ENCODE results near the gene CDCP1. TPM values are rescaled to one million over a fixed set of nuclear protein-coding genes. Genes with fewer than 3 reads are reported as not detected.

The CDCP1 gene
- total RNA-seq, 5 donors from 2014 or later (not counting 1 experiment from before 2014, with no cell fraction given), result 0.36 to 1.7 (median 0.55) TPM

- CTCF ChIA-PET, result interaction anchor here in 1 of 2 donors (0.6 kb wide), 1 partner anchor 625 kb away, joined by 3 read pairs; no protein-coding TSS in a partner anchor
- Histone ChIP-seq H3K27me3 (replicated peaks in 1 of 2; ENCODE audit: control insufficient read depth in 2 of 2, extremely low read depth in 1 of 2, insufficient read depth in 2 of 2, low read length in 1 of 2) (peaks cover 0 to 53% of the 10 kb centered on the region in 2 experiments), H3K4me1 (ENCODE audit: control insufficient read depth in 1 of 2, extremely low read depth in 1 of 2, insufficient read depth in 2 of 2, low read length in 2 of 2) (peaks cover 11 to 33% of the 10 kb centered on the region in 2 experiments), H3K9me3 (no peaks in the 10 kb centered on the region), H3K36me3 (ENCODE audit: control insufficient read depth in 2 of 2, extremely low read depth in 1 of 2, insufficient read depth in 1 of 2, low read length in 1 of 2) (no peaks in the 10 kb centered on the region), H3K4me3 (ENCODE audit: control insufficient read depth in 1 of 2, extremely low read depth in 1 of 2, low read length in 1 of 2) (no peak overlapping the region), H3K27ac (ENCODE audit: low read length) (no peak overlapping the region)
- no peaks in the 10 kb centered on the region for H3K36me3 Mint-ChIP-seq
- H3K9me3 Mint-ChIP-seq, result no peaks in the 10 kb centered on the region
- peaks cover 31 to 37% (median 35%) of the 10 kb centered on the region in 3 donors for H3K4me1 Mint-ChIP-seq
- peaks cover 7 to 22% of the 10 kb centered on the region in 2 donors for H3K27me3 Mint-ChIP-seq
- POLR2A ChIA-PET, result no interaction called here
- H3K4me3 Mint-ChIP-seq, result peak overlapping the region in 2 of 3 donors; percentile 35 to 70
- DNase-seq (peak in 19 of 35 experiments; percentile 3 to 50 (median 22)), ATAC-seq (replicated peaks in 1 of 4) (peak in 2 of 4 experiments; percentile 17 to 48)
- peak overlapping the region in 1 of 2 donors; percentile 12 for H3K27ac Mint-ChIP-seq
- WGBS (ENCODE audit: insufficient coverage), result 40% methylated on average over 1 of the region's 3 CpGs
Measured at GRCh38 chr3:45034612-45035252, 111.4 kb downstream of the CDCP1 start.

- Mint-ChIP-seq H3K27ac (no peak overlapping the region), H3K4me3 (peak overlapping the region in 1 of 3 donors; percentile 70), H3K4me1 (peaks cover 31 to 37% (median 35%) of the 10 kb centered on the region in 3 donors), H3K27me3 (peaks cover 7 to 22% of the 10 kb centered on the region in 2 donors), H3K36me3 (no peaks in the 10 kb centered on the region), H3K9me3 (no peaks in the 10 kb centered on the region)
- no peaks in the 10 kb centered on the region for H3K9me3 ChIP-seq
- H3K36me3 ChIP-seq (ENCODE audit: control insufficient read depth in 2 of 2, extremely low read depth in 1 of 2, insufficient read depth in 1 of 2, low read length in 1 of 2), result no peaks in the 10 kb centered on the region
- H3K27ac ChIP-seq (ENCODE audit: low read length), result no peak overlapping the region
- peaks cover 0 to 56% of the 10 kb centered on the region in 2 experiments for H3K27me3 ChIP-seq (replicated peaks in 1 of 2; ENCODE audit: control insufficient read depth in 2 of 2, extremely low read depth in 1 of 2, insufficient read depth in 2 of 2, low read length in 1 of 2)
- CTCF ChIA-PET, result no interaction called here
- H3K4me3 ChIP-seq (ENCODE audit: control insufficient read depth in 1 of 2, extremely low read depth in 1 of 2, low read length in 1 of 2), result no peak overlapping the region
- POLR2A ChIA-PET, result interaction anchor here in 1 of 2 donors (0.6 kb wide), 1 partner anchor 39 kb away, joined by 3 read pairs; no protein-coding TSS in a partner anchor
- 100% methylated on average over 5 of the region's 6 CpGs for WGBS (ENCODE audit: insufficient coverage)
- DNase-seq (no peak), ATAC-seq (replicated peaks in 1 of 4) (no peak)
- H3K4me1 ChIP-seq (ENCODE audit: control insufficient read depth in 1 of 2, extremely low read depth in 1 of 2, insufficient read depth in 2 of 2, low read length in 2 of 2), result peaks cover 11 to 33% of the 10 kb centered on the region in 2 experiments
Measured at GRCh38 chr3:45033791-45034190, 112.4 kb downstream of the CDCP1 start.

Other genes with a start within 250 kb of the CDCP1 start
- gene ZDHHC3, start 170.2 kb downstream of the CDCP1 start, total RNA-seq, result 10 to 100 TPM; 38.8 to 53.9 (median 44.5) TPM
- 10 to 100 TPM; 27.7 to 44.3 (median 42.0) TPM for gene EXOSC7, start 170.1 kb downstream of the CDCP1 start, total RNA-seq
- gene CLEC3B, start 120.1 kb downstream of the CDCP1 start, total RNA-seq, result 1 to 10 TPM in 2 of 5 donors, under 1 TPM in 3; 0.55 to 1.6 (median 0.66) TPM
- under 1 TPM; 0.13 to 0.26 (median 0.16) TPM for gene TMEM158, start 79.9 kb upstream of the CDCP1 start, total RNA-seq
- gene LARS2, start 242.2 kb upstream of the CDCP1 start, total RNA-seq, result 10 to 100 TPM; 18.4 to 25.1 (median 21.5) TPM